ENCODE data around the gene MYH2. TPM values are rescaled to one million over a fixed set of nuclear protein-coding genes. Genes with fewer than 3 reads are reported as not detected.

MYH2 gene
- polyA plus RNA-seq, 3 donors = 0.03 TPM; not detected in 2

DNA sequence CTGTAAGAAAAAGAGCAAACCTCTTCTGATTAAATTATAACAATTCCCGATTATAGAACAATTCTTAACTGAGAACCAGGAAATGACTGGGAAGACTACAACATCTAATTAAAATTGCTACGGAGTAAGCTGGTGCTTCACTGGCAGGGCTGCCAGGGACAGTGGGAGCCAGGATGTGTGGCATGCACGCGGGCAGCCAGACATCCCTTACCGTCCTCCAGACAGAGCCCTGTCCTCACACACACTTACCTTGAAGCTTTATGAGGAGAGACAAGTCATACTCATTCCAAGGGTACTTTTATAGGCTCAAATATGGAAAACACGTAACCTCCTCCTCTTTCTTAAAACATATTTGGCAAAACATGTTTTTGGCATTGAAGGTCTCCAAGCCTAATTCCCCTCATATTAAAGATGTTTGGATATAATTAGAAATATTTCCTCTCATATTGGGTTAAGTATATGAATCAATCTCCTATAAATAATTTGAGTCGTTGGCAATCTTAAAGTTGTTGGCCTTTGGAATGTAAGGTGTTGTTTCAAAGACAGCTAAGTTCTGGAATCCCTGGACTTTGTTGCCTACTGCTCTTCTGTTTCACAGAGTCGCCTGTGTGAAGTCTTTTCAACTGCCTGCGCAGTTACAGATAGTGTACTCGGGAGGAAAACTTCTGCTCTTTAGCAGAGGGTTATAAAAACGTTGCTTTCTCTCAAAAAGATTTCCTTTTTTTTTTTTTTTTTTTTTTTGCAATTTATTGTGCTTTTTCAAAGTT is 31.0 kb downstream of the MYH2 start, which contains the start of gene MYH1:
Gene MYH1 (minus strand): TSS at position 272 of the 767 bp plus-strand sequence. CDS start 1,900 bp downstream, outside the sequence.
- no peak for DNase-seq (ENCODE audit: low read depth in 3 of 3, low spot score in 2 of 3)

GRCh38 chr17:10516638-10517037 is 32.8 kb downstream of the MYH2 start:
- no peak for DNase-seq (ENCODE audit: low read depth in 3 of 3, low spot score in 2 of 3)

DNA sequence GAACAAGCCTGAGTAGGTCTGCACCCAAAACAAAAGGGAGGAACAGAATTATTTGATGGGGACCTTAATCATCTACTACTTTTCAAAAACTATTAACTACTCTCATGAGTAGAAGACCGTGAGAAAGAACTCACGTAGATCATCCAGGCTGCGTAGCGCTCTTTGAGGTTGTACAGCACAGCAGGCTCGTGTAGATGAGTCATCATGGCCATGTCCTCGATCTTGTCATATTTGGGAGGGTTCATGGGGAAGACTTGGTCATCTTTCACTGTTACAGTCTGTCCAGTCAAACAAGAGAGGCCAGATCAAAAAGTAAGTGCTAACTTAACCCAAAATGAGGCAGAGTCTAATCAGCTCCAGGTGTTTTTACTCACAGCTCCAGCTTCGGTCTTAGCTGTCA is 33.4 kb downstream of the MYH2 start:
- no peak for DNase-seq (ENCODE audit: low read depth in 3 of 3, low spot score in 2 of 3)

GRCh38 chr17:10513299-10514067 is 36.0 kb downstream of the MYH2 start:
- no peak for DNase-seq (ENCODE audit: low read depth in 3 of 3, low spot score in 2 of 3)

- DNase-seq (ENCODE audit: low read depth in 3 of 3, low spot score in 2 of 3) = no peak
These were observed 36.6 kb downstream of the MYH2 start for GRCh38 chr17:10512856-10513255.

GRCh38 chr17:10499950-10500349 is 49.5 kb downstream of the MYH2 start:
- no peak for DNase-seq (ENCODE audit: low read depth in 3 of 3, low spot score in 2 of 3)

- DNase-seq (ENCODE audit: low read depth in 3 of 3, low spot score in 2 of 3) = no peak
These were observed 57.5 kb downstream of the MYH2 start for GRCh38 chr17:10492004-10492403.

DNA sequence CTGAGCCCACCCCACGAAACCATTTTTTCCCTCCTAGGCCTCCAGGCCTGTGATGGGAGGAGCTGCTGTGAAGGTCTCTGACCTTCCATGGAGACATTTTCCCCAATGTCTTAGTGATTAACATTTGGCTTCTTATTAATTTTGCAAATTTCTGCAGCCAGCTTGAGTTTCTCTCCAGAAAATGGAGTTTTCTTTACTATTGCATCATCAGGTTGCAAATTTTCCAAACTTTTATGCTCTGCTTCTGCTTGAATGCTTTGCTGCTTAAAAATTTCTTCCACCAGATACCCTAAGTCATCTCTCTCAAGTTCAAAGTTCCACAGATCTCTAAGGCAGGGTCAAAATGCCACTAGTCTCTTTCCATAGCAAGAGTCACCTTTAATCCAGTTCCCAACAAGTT is 67.2 kb downstream of the MYH2 start:
- no peak for DNase-seq (ENCODE audit: low read depth in 3 of 3, low spot score in 2 of 3)

- no peak for DNase-seq (ENCODE audit: low read depth in 3 of 3, low spot score in 2 of 3)
These were observed 71.8 kb downstream of the MYH2 start for GRCh38 chr17:10477701-10478100.

DNA sequence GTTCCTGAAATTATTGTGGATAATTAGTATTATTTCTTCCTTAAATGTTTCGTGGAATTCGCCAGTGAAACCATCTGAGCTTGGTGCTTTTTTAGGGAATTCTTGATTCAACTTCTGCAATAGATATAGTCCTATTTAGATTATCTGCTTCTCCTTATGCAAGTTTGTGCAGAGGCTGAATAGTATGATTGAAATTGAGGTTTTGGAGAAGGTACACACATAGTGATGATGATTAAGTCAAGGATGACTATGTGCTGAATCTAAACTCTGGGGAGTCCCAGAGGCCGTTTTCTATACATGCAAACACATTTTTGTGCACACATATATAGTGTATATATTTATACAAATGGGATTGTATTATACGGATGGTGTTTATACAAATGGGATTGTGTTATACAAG is 74.9 kb downstream of the MYH2 start:
- no peak for DNase-seq (ENCODE audit: low read depth in 3 of 3, low spot score in 2 of 3)

- DNase-seq (ENCODE audit: low read depth in 3 of 3, low spot score in 2 of 3) = no peak
These were observed 77.6 kb downstream of the MYH2 start for GRCh38 chr17:10471858-10472257.

Other genes with a start within 250 kb of the MYH2 start
- gene MYH13, start 176.7 kb downstream of the MYH2 start, polyA plus RNA-seq (ENCODE audit: insufficient read length in 3 of 3) = under 1 TPM; 0.12 to 0.26 (median 0.14) TPM
- gene MYH8, start 127.7 kb downstream of the MYH2 start, polyA plus RNA-seq (ENCODE audit: insufficient read length in 3 of 3) = 1 to 10 TPM in 1 of 3 donors, under 1 TPM in 2; 0.67 to 1.3 (median 0.88) TPM
- under 1 TPM; 0.06 to 0.14 (median 0.07) TPM for gene MYH4, start 80.1 kb downstream of the MYH2 start, polyA plus RNA-seq (ENCODE audit: insufficient read length in 3 of 3)
- under 1 TPM in 1 of 3 donors, not detected in 2; 0.03 TPM for gene MYH1, start 31.1 kb downstream of the MYH2 start, polyA plus RNA-seq (ENCODE audit: insufficient read length in 3 of 3)
- 1 to 10 TPM; 1.6 to 3.0 (median 2.9) TPM for gene MYH3, start 107.7 kb upstream of the MYH2 start, polyA plus RNA-seq (ENCODE audit: insufficient read length in 3 of 3)
- 10 to 100 TPM; 37.8 to 40.9 (median 40.0) TPM for gene SCO1, start 147.9 kb upstream of the MYH2 start, polyA plus RNA-seq (ENCODE audit: insufficient read length in 3 of 3)
- gene ADPRM, start 147.9 kb upstream of the MYH2 start, polyA plus RNA-seq (ENCODE audit: insufficient read length in 3 of 3) = 10 to 100 TPM; 17.1 to 20.9 (median 18.1) TPM
- gene TMEM220, start 180.4 kb upstream of the MYH2 start, polyA plus RNA-seq (ENCODE audit: insufficient read length in 3 of 3) = 10 to 100 TPM in 1 of 3 donors, 1 to 10 TPM in 2; 8.5 to 10.0 (median 8.5) TPM

Data from right renal cortex interstitium (tissue), 3 donors.